ENCODE results near the gene RAB5IF.

The RAB5IF gene

DNA sequence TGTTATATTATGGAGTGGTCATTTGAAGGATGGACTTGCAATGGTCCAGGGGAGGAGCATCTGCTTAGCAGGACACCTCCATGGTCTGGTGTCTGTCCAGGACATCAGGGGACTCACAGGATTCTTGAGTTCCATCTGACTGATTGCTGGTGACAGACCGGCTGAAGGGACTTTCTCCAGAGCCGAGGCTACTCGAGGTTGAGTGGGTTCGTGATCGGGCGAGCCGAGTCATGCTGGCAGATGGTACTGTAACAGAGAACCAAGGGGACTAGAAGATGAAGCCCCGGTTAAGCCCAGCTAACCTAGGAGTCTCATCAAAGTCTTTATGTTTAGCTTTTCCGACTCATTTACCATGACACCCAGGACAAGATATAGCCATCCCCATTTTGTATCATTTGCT lies 47.9 kb downstream of the RAB5IF start:
- no peak overlapping the region for H3K27ac ChIP-seq
- peaks cover 4% of the 10 kb centered on the region; the same call in 1 of the 2 replicates for H3K36me3 ChIP-seq
- TF ChIP-seq, protein P1, sequence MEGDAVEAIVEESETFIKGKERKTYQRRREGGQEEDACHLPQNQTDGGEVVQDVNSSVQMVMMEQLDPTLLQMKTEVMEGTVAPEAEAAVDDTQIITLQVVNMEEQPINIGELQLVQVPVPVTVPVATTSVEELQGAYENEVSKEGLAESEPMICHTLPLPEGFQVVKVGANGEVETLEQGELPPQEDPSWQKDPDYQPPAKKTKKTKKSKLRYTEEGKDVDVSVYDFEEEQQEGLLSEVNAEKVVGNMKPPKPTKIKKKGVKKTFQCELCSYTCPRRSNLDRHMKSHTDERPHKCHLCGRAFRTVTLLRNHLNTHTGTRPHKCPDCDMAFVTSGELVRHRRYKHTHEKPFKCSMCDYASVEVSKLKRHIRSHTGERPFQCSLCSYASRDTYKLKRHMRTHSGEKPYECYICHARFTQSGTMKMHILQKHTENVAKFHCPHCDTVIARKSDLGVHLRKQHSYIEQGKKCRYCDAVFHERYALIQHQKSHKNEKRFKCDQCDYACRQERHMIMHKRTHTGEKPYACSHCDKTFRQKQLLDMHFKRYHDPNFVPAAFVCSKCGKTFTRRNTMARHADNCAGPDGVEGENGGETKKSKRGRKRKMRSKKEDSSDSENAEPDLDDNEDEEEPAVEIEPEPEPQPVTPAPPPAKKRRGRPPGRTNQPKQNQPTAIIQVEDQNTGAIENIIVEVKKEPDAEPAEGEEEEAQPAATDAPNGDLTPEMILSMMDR (IDR thresholded peaks at IDR 0.05; ENCODE audit: low read depth, low read length), result no peak
- no peak overlapping the region for H3K4me3 ChIP-seq (ENCODE audit: low read depth, low read length)
- H3K27me3 ChIP-seq (ENCODE audit: insufficient read depth, low read depth, severe bottlenecking), result no peaks in the 10 kb centered on the region
- no peaks in the 10 kb centered on the region for H3K9me3 ChIP-seq (ENCODE audit: severe bottlenecking)
- peak; percentile 88 for DNase-seq

- H3K36me3 ChIP-seq, result peaks cover 4% of the 10 kb centered on the region; the same call in 1 of the 2 replicates
- no peak overlapping the region for H3K27ac ChIP-seq
- H3K27me3 ChIP-seq (ENCODE audit: insufficient read depth, low read depth, severe bottlenecking), result no peaks in the 10 kb centered on the region
- no peaks in the 10 kb centered on the region for H3K9me3 ChIP-seq (ENCODE audit: severe bottlenecking)
- TF ChIP-seq, protein P1 (IDR thresholded peaks at IDR 0.05; ENCODE audit: low read depth, low read length), result no peak
- no peak overlapping the region for H3K4me3 ChIP-seq (ENCODE audit: low read depth, low read length)
- DNase-seq, result no peak
These were observed 48.9 kb downstream of the RAB5IF start for GRCh38 chr20:36654506-36654905.

DNA sequence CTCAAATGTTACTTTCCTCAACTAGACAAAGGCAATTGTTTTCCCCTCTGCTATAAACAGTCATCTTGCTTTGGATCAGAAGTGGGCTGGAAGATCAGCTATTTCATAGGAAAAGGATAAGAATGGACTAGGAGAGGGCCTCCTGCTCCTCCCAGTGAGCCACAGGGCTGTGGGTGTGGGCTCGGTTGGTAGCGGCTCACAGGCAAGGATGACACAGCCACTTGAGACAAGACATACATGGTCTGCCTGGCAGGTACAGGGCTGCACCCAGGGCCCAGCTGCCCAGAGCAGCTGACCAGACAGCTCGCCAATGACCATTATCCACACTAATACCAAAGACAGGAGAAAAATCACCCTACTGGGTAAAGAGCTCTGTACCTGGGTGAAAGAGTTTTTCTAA lies 49.4 kb downstream of the RAB5IF start:
- Histone ChIP-seq H3K9me3 (ENCODE audit: severe bottlenecking) (no peaks in the 10 kb centered on the region), H3K27me3 (ENCODE audit: insufficient read depth, low read depth, severe bottlenecking) (no peaks in the 10 kb centered on the region), H3K36me3 (peaks cover 4% of the 10 kb centered on the region; the same call in 1 of the 2 replicates), H3K4me3 (ENCODE audit: low read depth, low read length) (no peak overlapping the region), H3K27ac (no peak overlapping the region)
- DNase-seq, result no peak
- TF ChIP-seq, protein P1 (IDR thresholded peaks at IDR 0.05; ENCODE audit: low read depth, low read length), result no peak

- no peaks in the 10 kb centered on the region; the same call in 1 of the 2 replicates for H3K36me3 ChIP-seq
- no peaks in the 10 kb centered on the region for H3K27me3 ChIP-seq (ENCODE audit: insufficient read depth, low read depth, severe bottlenecking)
- no peak overlapping the region for H3K4me3 ChIP-seq (ENCODE audit: low read depth, low read length)
- no peak overlapping the region for H3K27ac ChIP-seq
- H3K9me3 ChIP-seq (ENCODE audit: severe bottlenecking), result no peaks in the 10 kb centered on the region
- TF ChIP-seq, protein P1 (IDR thresholded peaks at IDR 0.05; ENCODE audit: low read depth, low read length), result no peak
- DNase-seq, result no peak
These were observed 51.2 kb downstream of the RAB5IF start for GRCh38 chr20:36656733-36657132.

DNA sequence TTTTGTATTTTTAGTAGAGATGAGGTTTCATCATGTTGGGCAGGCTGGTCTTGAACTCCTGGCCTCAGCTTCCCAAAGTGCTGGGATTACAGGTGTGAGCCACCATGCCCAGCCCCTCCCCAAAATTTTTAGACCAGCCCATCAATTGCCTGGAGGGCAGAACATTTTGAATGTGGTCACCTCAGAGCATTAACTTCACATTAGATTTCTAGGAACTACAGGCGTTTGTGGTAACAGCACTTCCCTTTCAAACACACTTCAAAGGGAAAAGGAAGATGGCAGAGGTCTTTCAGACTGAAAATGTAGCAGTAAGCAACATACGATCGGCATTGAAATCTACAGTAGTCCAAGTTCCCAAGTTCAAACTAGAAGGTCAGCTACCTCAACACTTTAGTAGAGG lies 52.7 kb downstream of the RAB5IF start:
- Histone ChIP-seq H3K27me3 (ENCODE audit: insufficient read depth, low read depth, severe bottlenecking) (no peaks in the 10 kb centered on the region), H3K36me3 (no peaks in the 10 kb centered on the region; the same call in 1 of the 2 replicates), H3K4me3 (ENCODE audit: low read depth, low read length) (no peak overlapping the region), H3K27ac (no peak overlapping the region), H3K9me3 (ENCODE audit: severe bottlenecking) (no peaks in the 10 kb centered on the region)
- TF ChIP-seq, protein P1 (IDR thresholded peaks at IDR 0.05; ENCODE audit: low read depth, low read length), result no peak
- no peak for DNase-seq

Measured in WERI-Rb-1 (cell line).